ENCODE data around the gene SMO.
A peak's percentile ranks its signal among the peaks of the same experiment; 100 is the strongest.

Gene SMO

GRCh38 chr7:129188372-129188891 lies at the start of gene SMO:
Gene SMO, plus strand, starts transcription at chr7:129188633. Its CDS starts 519 bp downstream, at chr7:129189152.
- DNase-seq = peak; percentile 57

DNA sequence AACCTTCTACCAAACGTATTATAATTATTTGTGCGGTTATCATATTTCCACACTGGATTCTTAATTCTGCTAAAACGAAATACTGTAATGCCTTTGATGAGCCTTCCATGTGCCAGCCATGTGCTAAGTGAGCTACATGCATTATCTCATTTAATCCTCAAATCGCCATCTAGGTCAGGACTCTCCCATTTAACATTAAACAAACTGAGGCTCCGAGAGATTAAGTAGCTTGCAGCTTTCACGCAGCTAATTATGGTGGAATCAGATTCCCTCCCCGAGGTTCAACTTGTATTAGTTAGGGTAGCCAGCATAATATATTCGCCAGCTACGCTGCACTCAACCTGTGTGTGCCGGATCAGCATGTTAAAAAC lies 44.7 kb upstream of the SMO start:
- no peak for DNase-seq

DNA sequence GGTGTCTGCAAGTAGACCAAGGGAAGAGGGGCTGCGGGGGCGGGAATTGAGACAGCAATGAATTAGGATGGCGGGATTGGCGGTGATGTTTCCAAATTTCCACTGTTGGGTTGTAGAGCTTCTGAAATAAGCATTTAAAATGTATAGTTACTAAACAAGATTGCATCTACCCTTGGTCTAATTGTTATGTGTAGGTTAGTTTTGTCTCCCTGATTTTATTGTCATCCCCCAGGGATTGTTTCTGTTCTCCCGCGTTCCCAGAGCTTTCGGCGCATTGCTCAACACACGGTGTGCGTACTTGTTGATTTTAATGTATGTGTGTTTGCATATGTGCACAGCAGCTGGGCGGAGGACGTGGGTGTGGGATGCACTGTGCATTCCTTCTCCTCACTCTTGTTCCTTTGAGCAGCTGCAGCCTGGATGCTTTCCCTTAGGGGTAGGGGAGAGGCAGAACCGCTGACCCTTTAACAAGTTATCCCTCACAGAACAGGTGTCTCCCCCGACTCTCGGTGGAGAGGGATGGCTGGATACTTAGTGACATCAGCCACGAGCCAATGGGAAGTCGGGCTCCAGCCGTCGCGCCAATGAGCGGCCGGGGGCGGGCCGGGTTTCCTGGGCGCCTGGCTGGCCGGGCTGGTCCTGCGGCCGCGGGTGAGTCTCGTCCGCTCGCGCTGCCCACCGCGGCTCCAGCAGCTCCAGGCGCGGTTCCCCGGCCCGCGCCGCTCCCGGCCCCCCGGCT lies 44.2 kb upstream of the SMO start, which contains the start of gene TSPAN33:
TSPAN33 (plus strand) TSS at position 613 of the 739 bp plus-strand sequence. CDS start 274 bp downstream, outside the sequence.
- peak; percentile 74 for DNase-seq

GRCh38 chr7:129144834-129145668 lies 43.4 kb upstream of the SMO start:
- DNase-seq = no peak

DNA sequence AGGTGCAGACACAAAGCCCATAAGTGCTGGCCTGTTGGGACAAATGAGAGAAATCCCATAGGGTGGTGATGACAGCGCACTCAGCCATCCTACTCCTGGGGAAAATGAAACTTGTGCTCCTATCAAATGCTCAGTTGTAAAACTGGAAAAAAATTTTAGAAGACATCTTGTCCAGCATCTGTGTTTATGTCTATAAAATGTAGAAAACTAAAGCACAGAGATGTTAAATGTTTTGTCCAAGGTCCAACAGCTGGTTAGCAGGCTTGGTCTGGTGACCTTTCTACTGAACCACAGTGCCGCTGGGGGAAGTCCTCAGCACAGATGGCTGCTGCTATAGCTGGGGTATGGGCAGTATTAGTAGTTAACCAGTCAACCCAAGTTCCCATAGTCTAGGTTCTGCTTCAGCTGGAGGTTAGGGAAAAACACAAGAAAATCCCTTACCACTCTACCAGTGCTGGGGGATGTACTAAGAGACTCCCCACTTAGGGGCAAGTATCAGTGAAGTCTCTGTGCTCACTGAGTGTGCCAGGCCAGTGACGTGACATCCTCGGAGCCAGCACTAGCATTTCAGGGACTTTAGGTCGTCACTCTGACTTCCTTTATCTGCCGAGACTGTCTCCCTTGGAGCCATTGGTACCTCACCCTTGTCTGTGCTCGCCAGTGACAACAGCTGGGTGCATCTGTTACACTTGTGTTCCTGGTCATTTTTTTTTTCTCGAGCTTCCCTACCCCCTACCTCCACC lies 42.0 kb upstream of the SMO start:
- no peak for DNase-seq

DNA sequence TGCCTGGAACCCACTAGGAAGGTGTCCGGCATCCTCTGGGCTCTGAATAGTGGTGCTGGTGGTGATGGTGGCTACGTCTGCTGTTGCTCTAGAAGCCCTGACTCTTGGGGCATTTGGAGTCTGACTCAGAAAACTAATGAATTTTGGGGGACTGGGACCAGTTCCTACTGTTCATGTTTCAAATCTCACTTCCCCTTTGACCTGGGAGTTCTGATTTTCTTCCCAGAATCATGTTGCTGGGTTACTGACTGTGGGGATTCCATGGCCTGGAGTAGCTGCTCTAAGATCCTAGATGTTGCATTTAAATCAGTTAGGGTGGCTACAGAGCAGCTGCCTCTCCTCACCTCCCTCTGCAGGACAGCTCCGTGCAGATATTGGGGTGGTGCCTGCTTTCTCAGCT lies 40.7 kb upstream of the SMO start:
- no peak for DNase-seq

DNA sequence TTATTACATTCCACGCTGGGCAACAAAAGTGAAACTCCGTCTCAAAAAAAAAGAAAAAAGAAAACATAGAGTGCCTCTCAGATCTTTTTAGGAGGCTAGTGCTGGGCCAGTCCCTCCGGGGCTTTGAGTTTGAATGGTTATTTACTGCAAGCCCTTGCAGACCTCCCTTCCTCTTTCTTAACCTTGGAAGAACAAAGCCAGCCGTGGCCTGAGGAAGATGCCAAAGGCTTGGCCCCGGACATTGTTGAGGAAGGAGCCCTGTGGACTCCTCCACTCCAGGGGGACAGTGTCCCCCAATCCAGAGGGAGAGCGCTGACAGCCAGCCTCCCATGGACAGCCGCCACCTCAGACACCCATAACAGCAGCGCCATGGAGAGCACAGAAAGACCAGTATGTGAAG lies 38.9 kb upstream of the SMO start:
- DNase-seq = no peak

GRCh38 chr7:129150199-129150996 lies 38.0 kb upstream of the SMO start:
- no peak for DNase-seq

DNA sequence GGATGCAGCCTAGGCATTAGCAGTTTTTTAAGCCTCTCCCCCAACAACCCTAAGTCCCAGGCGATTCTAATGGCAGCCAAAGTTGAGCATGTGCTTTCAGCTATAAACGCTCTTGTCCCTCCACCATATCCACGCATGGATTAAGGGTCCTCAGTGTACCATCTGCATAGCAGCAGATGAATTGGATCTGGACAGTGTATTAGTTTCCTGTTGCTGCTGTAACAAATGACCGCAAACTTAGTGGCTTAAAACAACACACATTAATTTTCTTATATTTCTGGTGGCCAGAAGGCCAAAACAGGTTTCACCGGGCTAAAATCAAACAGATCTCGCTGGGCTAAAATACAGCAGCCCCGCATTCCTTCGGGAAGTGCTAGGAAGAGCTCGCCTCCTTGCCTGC lies 30.8 kb upstream of the SMO start:
- no peak for DNase-seq

DNA sequence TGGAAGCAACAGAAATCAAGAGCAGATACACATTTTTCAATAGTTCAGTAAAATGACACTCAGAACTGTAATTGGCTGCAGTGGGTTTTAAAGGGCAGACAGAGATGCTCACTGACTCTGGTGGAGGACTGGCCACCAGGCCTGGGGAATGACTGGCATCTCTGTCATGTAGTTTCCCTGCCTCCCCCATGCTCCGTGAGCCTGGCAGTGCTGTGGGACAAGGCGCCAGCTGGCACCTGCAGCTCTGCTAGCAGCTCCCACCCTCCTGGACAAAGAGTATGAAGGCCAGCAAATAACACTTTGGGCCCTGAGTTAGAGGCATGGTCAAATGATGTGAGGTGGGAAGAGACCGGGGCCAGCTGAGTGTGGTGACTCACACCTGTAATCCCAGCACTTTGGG lies 28.9 kb upstream of the SMO start:
- DNase-seq = no peak

- peak; percentile 82 for DNase-seq
These were observed 28.1 kb upstream of the SMO start for GRCh38 chr7:129160161-129160905.

- DNase-seq = peak; percentile 31
These were observed 26.8 kb upstream of the SMO start for GRCh38 chr7:129161524-129162225.

DNA sequence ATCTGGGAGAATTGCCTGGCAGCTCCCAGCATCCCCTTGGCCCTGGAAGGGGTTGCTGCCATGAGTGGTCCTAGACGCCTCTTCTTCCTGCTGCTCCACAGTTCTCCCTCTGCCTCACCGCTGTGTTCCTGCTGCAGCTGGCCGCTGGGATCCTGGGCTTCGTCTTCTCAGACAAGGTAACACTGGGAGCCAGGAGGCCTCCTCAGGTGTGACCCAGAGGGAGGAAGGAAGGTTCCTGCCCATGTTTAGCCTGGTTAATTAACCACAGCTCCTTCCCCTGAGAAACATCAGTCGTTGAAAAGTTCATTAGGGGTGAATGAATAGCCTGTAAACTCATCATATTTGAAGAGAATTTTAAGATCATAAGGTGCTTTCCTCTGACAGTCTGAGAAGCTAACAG lies 25.7 kb upstream of the SMO start:
- no peak for DNase-seq

DNA sequence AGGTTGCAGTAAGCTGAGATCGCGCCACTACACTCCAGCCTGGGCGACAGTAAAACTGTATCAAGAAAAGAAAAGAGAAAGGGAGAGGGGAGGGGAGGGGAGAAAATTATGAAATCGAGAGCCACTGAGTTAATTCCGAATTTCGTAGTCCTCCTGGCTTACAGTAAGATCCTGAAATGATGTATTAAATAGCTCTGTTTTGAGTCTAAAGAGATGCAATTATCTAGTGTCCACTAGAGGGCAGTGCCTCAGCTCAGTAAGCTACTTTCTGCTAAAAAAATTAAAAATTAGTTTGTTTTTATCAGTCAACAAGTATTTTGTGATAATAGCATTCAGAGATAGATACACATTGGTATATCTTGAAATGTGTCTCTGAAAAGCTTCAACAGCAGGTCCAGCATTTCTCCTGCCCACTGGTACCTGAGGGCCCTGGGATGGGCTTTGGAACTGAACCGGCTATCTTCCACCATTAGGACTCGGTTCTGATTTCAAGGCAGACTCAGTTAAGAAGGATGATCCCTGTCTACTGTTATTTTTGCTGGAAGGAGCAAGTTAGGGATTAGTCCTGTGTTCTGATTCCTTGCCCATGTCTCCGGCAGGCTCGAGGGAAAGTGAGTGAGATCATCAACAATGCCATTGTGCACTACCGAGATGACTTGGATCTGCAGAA lies 24.4 kb upstream of the SMO start:
- DNase-seq = peak; percentile 12

GRCh38 chr7:129166745-129167144 lies 21.7 kb upstream of the SMO start:
- no peak for DNase-seq

DNA sequence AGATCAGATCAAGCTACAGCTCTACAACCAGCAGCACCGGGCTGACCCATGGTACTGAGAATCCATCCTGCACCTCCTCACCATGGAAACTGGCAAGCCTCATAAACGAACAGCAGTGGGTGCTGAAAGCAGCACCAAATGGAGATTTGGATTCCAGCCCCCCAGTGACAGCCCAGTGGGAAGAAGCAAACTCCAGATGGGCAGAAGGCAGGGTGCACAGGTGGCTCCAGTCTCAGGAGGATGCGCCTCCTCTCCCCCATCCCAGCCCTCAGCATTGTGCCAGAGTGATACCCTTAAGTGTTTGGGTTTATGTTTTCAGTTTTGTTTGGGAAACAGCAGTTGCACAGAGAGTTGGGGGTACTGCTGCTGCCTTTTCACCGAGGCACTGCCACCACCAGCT lies 20.6 kb upstream of the SMO start:
- DNase-seq = no peak

DNA sequence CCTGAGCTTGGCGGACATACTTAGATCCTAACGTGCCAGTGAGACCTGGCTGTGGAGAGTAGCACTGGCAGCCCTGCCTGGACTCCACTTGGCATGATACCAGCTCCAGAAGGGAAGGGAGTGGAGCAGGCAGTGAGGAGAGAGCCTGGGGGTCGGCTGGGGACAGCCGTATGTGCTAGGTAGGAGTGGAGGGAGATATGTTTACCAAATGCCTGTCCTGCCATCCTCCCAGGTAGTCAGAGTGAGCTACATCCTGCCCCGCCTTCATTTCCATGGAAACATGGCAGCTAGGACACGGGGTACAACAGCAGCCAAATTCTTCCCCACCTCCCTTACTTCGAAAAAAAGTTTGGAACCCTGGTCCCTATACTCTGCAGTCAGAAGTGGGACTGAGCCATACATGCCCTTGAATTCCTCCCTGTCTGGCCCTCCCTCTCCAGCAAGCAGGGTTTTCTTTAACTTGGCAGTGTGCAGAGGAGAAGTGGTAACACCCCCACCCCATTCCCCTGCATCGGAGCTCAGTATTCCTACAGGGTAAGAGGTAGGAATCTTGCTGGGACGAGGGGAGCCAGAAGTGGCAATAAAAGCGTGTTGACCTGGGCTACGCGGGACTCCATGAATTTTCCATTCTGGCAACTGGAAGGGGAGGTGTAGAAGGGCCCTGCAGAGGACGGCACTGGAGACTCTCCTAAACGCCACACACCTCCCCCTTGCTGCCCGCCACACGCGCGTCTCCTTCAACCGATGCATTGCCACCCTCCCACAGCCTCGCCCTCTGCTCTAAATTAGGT lies 20.0 kb upstream of the SMO start:
- no peak for DNase-seq

- no peak for DNase-seq
These were observed 19.2 kb upstream of the SMO start for GRCh38 chr7:129169171-129169671.

All from DMS79 treated with DMSO at 0.1 percent for 48 hours (cell line).